ENCODE measurements around the gene RDH16. TPM values are rescaled to one million over a fixed set of nuclear protein-coding genes. Genes with fewer than 3 reads are reported as not detected.
A peak's percentile ranks its signal among the peaks of the same experiment; 100 is the strongest.

Gene RDH16
- total RNA-seq, 1 experiment from 2014 or later, result 0.39 TPM

DNA sequence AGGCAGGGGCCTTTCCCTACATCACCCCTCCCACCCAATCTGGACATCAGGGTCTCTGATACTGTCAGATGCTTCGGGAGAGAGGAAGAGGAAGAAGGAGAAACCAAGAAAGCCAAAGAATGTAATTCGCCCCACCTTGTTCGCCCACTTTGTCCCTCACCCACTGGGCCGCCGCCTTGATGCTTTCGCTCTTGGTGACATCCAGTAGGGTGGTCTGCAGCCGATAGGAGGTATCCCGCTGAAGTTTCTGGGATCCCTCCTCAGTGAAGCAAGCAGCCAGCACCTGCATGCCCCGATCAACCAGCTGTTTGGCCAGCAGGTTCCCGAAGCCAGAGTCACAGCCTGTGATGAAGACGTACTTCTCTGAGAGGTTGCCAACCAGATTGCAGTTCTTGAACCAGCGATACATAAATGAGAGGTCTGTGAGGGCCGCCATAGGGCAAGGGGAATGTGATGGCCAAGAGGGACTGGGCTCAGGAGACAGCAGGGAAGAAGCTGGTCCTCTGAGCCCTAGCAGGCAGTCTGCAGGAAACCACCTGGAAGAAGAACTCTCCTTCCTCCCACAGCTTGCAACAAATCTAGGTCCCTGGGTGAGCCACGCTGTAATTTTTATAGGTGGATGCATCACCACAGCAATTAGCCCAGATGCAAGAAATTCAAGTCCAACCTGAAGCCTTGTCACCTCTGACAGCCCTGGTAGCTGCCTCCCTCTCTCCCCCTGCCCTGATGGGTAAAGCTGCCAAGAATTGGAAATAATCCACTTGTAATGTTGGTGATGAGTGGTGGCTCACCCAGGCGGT lies 23.4 kb downstream of the RDH16 start, which contains the start of gene SDR9C7:
TSS of gene SDR9C7 (minus strand) at position 583 of the 800 bp plus-strand sequence. CDS start at position 436, 147 bp downstream.
- no peak within 1 kb of the TSS for H3K27ac Mint-ChIP-seq
- H3K18ac ChIP-seq (ENCODE audit: insufficient read length, low read depth, low read length), result no peak within 1 kb of the TSS
- H2BK15ac ChIP-seq (ENCODE audit: low read depth, low read length), result no peak within 1 kb of the TSS
- H3K23me2 ChIP-seq (ENCODE audit: insufficient read length, low read depth, low read length, poor library complexity, severe bottlenecking), result no peaks in the 10 kb centered on the region
- H2BK5ac ChIP-seq (ENCODE audit: insufficient read length, low read length), result no peak within 1 kb of the TSS
- no peak within 1 kb of the TSS for H3K27ac ChIP-seq (ENCODE audit: insufficient read length, low read depth, low read length)
- no peak within 1 kb of the TSS; the same call in 1 of the 2 replicates for H3K14ac ChIP-seq (ENCODE audit: insufficient read depth, low read length)
- no peaks in the 10 kb centered on the region for H3K79me2 ChIP-seq (ENCODE audit: insufficient read depth, low read length)
- H3K27me3 ChIP-seq (ENCODE audit: insufficient read depth, low read length), result no peaks in the 10 kb centered on the region
- peak; percentile 22 for DNase-seq
- no peak within 1 kb of the TSS for H3K4me2 ChIP-seq (ENCODE audit: insufficient read depth, insufficient read length, low read length)
- H3K4me3 Mint-ChIP-seq, result no peak within 1 kb of the TSS; a peak in 1 of 5 replicates
- no peak within 1 kb of the TSS for H3K9ac ChIP-seq (ENCODE audit: extremely low read depth, insufficient read length, low read length)
- H2BK20ac ChIP-seq (ENCODE audit: low read depth, low read length, poor library complexity, severe bottlenecking), result no peak within 1 kb of the TSS
- no peaks in the 10 kb centered on the region for H3K79me1 ChIP-seq (ENCODE audit: insufficient read depth, low read depth, low read length, poor library complexity, severe bottlenecking)
- no peak within 1 kb of the TSS for H4K5ac ChIP-seq (ENCODE audit: insufficient read length, low read depth, low read length)
- peaks cover 0 to 3% of the 10 kb centered on the region in 2 experiments; a peak in 2 of 5 replicates for H3K9me3 Mint-ChIP-seq
- no peak within 1 kb of the TSS for H2AFZ ChIP-seq (ENCODE audit: low read length)
- H3K4me1 Mint-ChIP-seq, result peaks cover 23 to 26% of the 10 kb centered on the region in 2 experiments
- H4K20me1 ChIP-seq (ENCODE audit: control insufficient read depth, insufficient read depth, insufficient read length), result no peaks in the 10 kb centered on the region
- H3K56ac ChIP-seq (ENCODE audit: insufficient read length, low read depth, low read length), result no peak within 1 kb of the TSS
- no peaks in the 10 kb centered on the region for H3K36me3 Mint-ChIP-seq (ENCODE audit: insufficient read depth in 1 of 3, low read depth in 3 of 3)
- no peak within 1 kb of the TSS for H3K23ac ChIP-seq (ENCODE audit: insufficient read length, low read depth, low read length)
- no peak within 1 kb of the TSS for H2BK120ac ChIP-seq (ENCODE audit: low read depth, low read length, poor library complexity, severe bottlenecking)
- WGBS (ENCODE audit: extremely low coverage, insufficient read length, low lambda C conversion rate), result no CpG with 5 or more reads among the region's 15 CpGs
- no peak within 1 kb of the TSS for H4K91ac ChIP-seq (ENCODE audit: insufficient read length, low read depth, low read length)
- no peak within 1 kb of the TSS for H2BK12ac ChIP-seq (ENCODE audit: insufficient read length, low read depth, low read length)
- 0 out of 2 replicates have a peak, but pooled peaks cover 6% of the 10 kb centered on the region for H3K4me1 ChIP-seq (ENCODE audit: insufficient read depth, low read length)
- no peak within 1 kb of the TSS for H4K8ac ChIP-seq (replicated peaks; ENCODE audit: insufficient read length, low read depth, low read length)
- no peak within 1 kb of the TSS for H3T11ph ChIP-seq (ENCODE audit: low read length)
- no peak within 1 kb of the TSS for H3K4ac ChIP-seq (ENCODE audit: low read depth, low read length)
- TF ChIP-seq, protein P1, sequence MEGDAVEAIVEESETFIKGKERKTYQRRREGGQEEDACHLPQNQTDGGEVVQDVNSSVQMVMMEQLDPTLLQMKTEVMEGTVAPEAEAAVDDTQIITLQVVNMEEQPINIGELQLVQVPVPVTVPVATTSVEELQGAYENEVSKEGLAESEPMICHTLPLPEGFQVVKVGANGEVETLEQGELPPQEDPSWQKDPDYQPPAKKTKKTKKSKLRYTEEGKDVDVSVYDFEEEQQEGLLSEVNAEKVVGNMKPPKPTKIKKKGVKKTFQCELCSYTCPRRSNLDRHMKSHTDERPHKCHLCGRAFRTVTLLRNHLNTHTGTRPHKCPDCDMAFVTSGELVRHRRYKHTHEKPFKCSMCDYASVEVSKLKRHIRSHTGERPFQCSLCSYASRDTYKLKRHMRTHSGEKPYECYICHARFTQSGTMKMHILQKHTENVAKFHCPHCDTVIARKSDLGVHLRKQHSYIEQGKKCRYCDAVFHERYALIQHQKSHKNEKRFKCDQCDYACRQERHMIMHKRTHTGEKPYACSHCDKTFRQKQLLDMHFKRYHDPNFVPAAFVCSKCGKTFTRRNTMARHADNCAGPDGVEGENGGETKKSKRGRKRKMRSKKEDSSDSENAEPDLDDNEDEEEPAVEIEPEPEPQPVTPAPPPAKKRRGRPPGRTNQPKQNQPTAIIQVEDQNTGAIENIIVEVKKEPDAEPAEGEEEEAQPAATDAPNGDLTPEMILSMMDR (conservative IDR thresholded peaks at IDR 0.05), result no peak
- H2AK5ac ChIP-seq (ENCODE audit: insufficient read length, low read length), result no peak within 1 kb of the TSS
- peaks cover 7% of the 10 kb centered on the region for H3K27me3 Mint-ChIP-seq (ENCODE audit: low read depth)
- H3K9me3 ChIP-seq (ENCODE audit: control insufficient read depth, low read depth, low read length), result no peaks in the 10 kb centered on the region
